ENCODE data around the gene MAGI2.

GRCh38 chr7:78047800-78048199 lies 1405.7 kb downstream of the MAGI2 start:
- TF ChIP-seq CTCF (IDR thresholded peaks at IDR 0.05) (no peak), POLR2A (IDR thresholded peaks at IDR 0.05) (no peak), POLR2AphosphoS5 (IDR thresholded peaks at IDR 0.05) (no peak)

All from breast epithelium (tissue), 3 donors.